Fibroblast of lung (primary cell): ENCODE results near the gene CHRM1.

Experiments used
- CTCF ChIP-seq, 2 donors: IDR thresholded peaks in 1 of 2; conservative IDR thresholded peaks in 1 of 2; 1 replicate in 1 of 2; 2 replicates in 1 of 2; pipeline ENCODE4 v1.5.1; 2011 to 2012; ENCODE audit warnings: low read length in 2 of 2, control low read depth in 1 of 2, inconsistent platforms in 1 of 2, low read depth in 1 of 2, mild to moderate bottlenecking in 1 of 2
- EZH2 ChIP-seq: IDR thresholded peaks from 2 replicates; pipeline ENCODE4 v1.5.1; 2012; ENCODE audit warnings: low read length, control low read depth, mild to moderate bottlenecking; ENCODE audit errors: missing control alignments

- TF ChIP-seq CTCF (conservative IDR thresholded peaks at IDR 0.05 in 1 of 2, IDR thresholded peaks at IDR 0.05 in 1 of 2; ENCODE audit: low read depth in 1 of 2, low read length in 2 of 2) (no peak), EZH2 (no peak)
Measured at GRCh38 chr11:62933750-62934495, 12.8 kb upstream of the CHRM1 start.
